ENCODE data around the gene VPS37B. TPM values are rescaled to one million over a fixed set of nuclear protein-coding genes. Genes with fewer than 3 reads are reported as not detected.

Gene VPS37B
- total RNA-seq, 2 experiments from 2014 or later: 97.7 to 104 TPM

DNA sequence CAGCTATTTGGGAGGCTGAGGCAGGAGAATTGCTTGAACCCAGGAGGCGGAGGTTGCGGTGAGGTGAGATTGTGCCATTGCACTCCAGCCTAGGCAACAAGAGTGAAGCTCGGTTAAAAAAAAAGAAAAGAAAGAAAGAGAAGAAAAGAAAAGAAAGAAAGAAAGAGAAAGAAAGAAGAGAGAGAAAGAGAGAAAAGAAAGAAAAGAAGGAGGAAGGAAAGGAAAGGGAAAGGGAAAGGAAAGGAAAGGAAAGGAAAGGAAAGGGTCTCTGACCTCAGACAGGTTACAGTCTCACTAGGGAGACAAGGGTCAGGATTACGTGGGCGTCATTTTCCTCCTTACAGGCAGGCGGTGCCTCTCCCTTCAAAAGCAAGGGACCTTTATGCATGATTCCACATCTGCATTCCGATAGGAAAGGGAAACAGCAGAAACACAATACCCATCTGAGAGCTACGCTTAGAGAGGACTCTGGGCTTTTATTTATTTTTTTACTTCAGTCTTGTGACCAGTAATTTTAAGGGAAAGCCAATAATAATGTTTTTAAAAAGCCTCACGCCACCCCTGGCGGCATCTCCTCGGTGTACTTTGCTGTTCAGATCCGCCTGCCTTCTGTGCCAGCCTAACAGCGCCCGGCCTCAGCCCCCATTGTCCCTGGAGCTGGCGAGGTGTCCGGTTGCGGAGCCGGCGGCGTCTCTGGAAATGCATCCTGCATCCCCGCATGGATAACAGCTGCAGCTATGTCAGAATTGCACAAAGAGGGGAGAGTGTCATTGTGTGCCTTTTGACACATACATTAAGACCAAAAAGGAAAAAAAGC, 61.6 kb downstream of the VPS37B start:
- peak overlapping the region; percentile 89 for H3K27ac Mint-ChIP-seq
- Histone ChIP-seq H3K27ac (ENCODE audit: low read depth in 1 of 2, low read length in 2 of 2) (no peak overlapping the region), H3K27me3 (ENCODE audit: control insufficient read depth in 1 of 2, insufficient read depth in 2 of 2, low read length in 2 of 2) (no peaks in the 10 kb centered on the region), H3K4me3 (ENCODE audit: low read length) (peak overlapping the region; percentile 57), H3K36me3 (ENCODE audit: insufficient read depth, low read length) (no peaks in the 10 kb centered on the region), H3K9me3 (ENCODE audit: control insufficient read depth in 1 of 2, insufficient read depth in 1 of 2, low read length in 2 of 2) (no peaks in the 10 kb centered on the region), H3K4me1 (ENCODE audit: insufficient read depth, low read length) (peaks cover 24% of the 10 kb centered on the region)
- no peaks in the 10 kb centered on the region for H3K9me3 Mint-ChIP-seq
- peaks cover 23% of the 10 kb centered on the region for H3K36me3 Mint-ChIP-seq (ENCODE audit: low read depth)
- DNase-seq: peak in 5 of 14 experiments; percentile 11 to 59 (median 37)
- intact Hi-C loops (cut with DNase I, micrococcal nuclease): no loop called here
- TF ChIP-seq, protein P1, sequence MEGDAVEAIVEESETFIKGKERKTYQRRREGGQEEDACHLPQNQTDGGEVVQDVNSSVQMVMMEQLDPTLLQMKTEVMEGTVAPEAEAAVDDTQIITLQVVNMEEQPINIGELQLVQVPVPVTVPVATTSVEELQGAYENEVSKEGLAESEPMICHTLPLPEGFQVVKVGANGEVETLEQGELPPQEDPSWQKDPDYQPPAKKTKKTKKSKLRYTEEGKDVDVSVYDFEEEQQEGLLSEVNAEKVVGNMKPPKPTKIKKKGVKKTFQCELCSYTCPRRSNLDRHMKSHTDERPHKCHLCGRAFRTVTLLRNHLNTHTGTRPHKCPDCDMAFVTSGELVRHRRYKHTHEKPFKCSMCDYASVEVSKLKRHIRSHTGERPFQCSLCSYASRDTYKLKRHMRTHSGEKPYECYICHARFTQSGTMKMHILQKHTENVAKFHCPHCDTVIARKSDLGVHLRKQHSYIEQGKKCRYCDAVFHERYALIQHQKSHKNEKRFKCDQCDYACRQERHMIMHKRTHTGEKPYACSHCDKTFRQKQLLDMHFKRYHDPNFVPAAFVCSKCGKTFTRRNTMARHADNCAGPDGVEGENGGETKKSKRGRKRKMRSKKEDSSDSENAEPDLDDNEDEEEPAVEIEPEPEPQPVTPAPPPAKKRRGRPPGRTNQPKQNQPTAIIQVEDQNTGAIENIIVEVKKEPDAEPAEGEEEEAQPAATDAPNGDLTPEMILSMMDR (IDR thresholded peaks at IDR 0.05): no peak
- H3K4me1 Mint-ChIP-seq (ENCODE audit: low read depth): peaks cover 41% of the 10 kb centered on the region
- no peaks in the 10 kb centered on the region for H3K27me3 Mint-ChIP-seq
- peak; percentile 8 for ATAC-seq (ENCODE audit: poor library complexity)
- ChIA-PET CTCF (interaction anchor here (0.9 kb wide), 1 partner anchor 11 kb away, joined by 3 read pairs; no protein-coding TSS in a partner anchor), POLR2A (interaction anchor here (2.6 to 2.7 kb wide), 2 partner anchors 8 to 41 kb away, joined by 15 to 22 read pairs; no protein-coding TSS in a partner anchor)
- H3K4me3 Mint-ChIP-seq: peak overlapping the region; percentile 98

DNA sequence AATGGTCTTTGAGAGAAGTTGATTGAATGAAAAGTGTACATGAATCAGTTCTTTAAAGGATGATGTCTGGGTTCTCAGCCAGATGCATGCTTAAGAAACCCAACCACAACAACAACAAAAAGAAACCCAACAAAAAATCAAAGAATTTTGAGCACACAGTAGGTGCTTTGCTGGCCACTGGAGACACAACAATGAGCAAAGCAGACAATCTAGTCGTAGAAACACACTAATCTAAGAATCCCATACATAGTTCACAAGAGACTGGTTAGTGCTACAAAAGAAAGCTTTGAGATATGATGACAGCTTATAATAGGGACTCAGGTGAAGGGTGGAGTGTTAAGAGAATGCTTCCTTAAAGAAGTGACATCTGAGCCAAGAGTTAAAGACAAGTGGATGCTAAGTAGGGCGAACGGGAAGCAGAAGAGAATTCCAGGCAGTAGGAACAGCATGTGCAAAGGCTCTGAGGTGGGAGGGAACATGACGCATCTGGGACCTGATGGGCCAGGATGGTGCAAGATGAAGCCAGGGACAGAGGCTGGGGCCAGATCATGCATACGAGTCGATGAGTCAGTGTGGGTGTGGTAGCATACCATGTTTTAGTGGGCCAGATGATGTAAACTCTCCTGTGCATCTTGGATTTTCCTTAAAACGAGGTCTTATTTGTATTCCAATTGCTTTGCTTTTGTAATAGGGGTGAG, 65.3 kb downstream of the VPS37B start:
- peak overlapping the region; percentile 42 for H3K4me3 Mint-ChIP-seq
- ChIA-PET CTCF (no interaction called here), POLR2A (no interaction called here)
- peaks cover 12% of the 10 kb centered on the region for H3K4me1 ChIP-seq (ENCODE audit: insufficient read depth, low read length)
- TF ChIP-seq, protein P1 (IDR thresholded peaks at IDR 0.05): no peak
- H3K36me3 Mint-ChIP-seq (ENCODE audit: low read depth): peaks cover 6% of the 10 kb centered on the region
- H3K4me1 Mint-ChIP-seq (ENCODE audit: low read depth): peaks cover 10% of the 10 kb centered on the region
- ATAC-seq (ENCODE audit: poor library complexity) (no peak), DNase-seq (peak in 1 of 14 experiments; percentile 39)
- H3K36me3 ChIP-seq (ENCODE audit: insufficient read depth, low read length): no peaks in the 10 kb centered on the region
- no peaks in the 10 kb centered on the region for H3K27me3 Mint-ChIP-seq
- H3K9me3 Mint-ChIP-seq: no peaks in the 10 kb centered on the region
- no peak overlapping the region for H3K4me3 ChIP-seq (ENCODE audit: low read length)
- H3K9me3 ChIP-seq (ENCODE audit: control insufficient read depth in 1 of 2, insufficient read depth in 1 of 2, low read length in 2 of 2): no peaks in the 10 kb centered on the region
- H3K27ac Mint-ChIP-seq: no peak overlapping the region
- intact Hi-C loops (cut with DNase I, micrococcal nuclease): no loop called here
- H3K27me3 ChIP-seq (ENCODE audit: control insufficient read depth in 1 of 2, insufficient read depth in 2 of 2, low read length in 2 of 2): no peaks in the 10 kb centered on the region
- H3K27ac ChIP-seq (ENCODE audit: low read depth in 1 of 2, low read length in 2 of 2): no peak overlapping the region

GRCh38 chr12:122827258-122827657, 68.7 kb downstream of the VPS37B start:
- Histone ChIP-seq H3K27ac (ENCODE audit: low read depth in 1 of 2, low read length in 2 of 2) (no peak overlapping the region), H3K4me3 (ENCODE audit: low read length) (no peak overlapping the region), H3K4me1 (ENCODE audit: insufficient read depth, low read length) (peaks cover 6% of the 10 kb centered on the region), H3K27me3 (ENCODE audit: control insufficient read depth in 1 of 2, insufficient read depth in 2 of 2, low read length in 2 of 2) (no peaks in the 10 kb centered on the region), H3K9me3 (ENCODE audit: control insufficient read depth in 1 of 2, insufficient read depth in 1 of 2, low read length in 2 of 2) (no peaks in the 10 kb centered on the region), H3K36me3 (ENCODE audit: insufficient read depth, low read length) (no peaks in the 10 kb centered on the region)
- ChIA-PET POLR2A (interaction anchor here (0.8 to 3.2 kb wide), 2 partner anchors 8 to 52 kb away, joined by 3 to 22 read pairs; partner anchors contain the start of gene HIP1R), CTCF (no interaction called here)
- TF ChIP-seq, protein P1 (IDR thresholded peaks at IDR 0.05): no peak
- no peak overlapping the region for H3K27ac Mint-ChIP-seq
- no peaks in the 10 kb centered on the region for H3K27me3 Mint-ChIP-seq
- ATAC-seq (ENCODE audit: poor library complexity) (no peak), DNase-seq (no peak)
- H3K9me3 Mint-ChIP-seq: no peaks in the 10 kb centered on the region
- H3K4me3 Mint-ChIP-seq: no peak overlapping the region
- H3K4me1 Mint-ChIP-seq (ENCODE audit: low read depth): no peaks in the 10 kb centered on the region
- H3K36me3 Mint-ChIP-seq (ENCODE audit: low read depth): no peaks in the 10 kb centered on the region
- intact Hi-C loops (cut with DNase I, micrococcal nuclease): no loop called here

Data from CD4-positive, alpha-beta T cell (primary cell).